Measurements from ENCODE around the gene ARHGEF4. TPM values are rescaled to one million over a fixed set of nuclear protein-coding genes. Genes with fewer than 3 reads are reported as not detected.

ARHGEF4 gene
- total RNA-seq, 1 donor from 2014 or later: 11.5 TPM

- Histone ChIP-seq H3K9ac (ENCODE audit: low read depth in 1 of 3, low read length in 3 of 3) (no peak overlapping the region), H3K9me3 (ENCODE audit: control insufficient read depth in 3 of 3, low read length in 3 of 3) (no peaks in the 10 kb centered on the region), H3K4me3 (ENCODE audit: low read length in 3 of 3) (no peak overlapping the region), H3K27ac (ENCODE audit: low read depth, low read length) (no peak overlapping the region), H3K36me3 (ENCODE audit: control insufficient read depth in 3 of 3, insufficient read depth in 3 of 3, low read length in 3 of 3) (no peaks in the 10 kb centered on the region), H3K27me3 (ENCODE audit: control insufficient read depth in 3 of 3, insufficient read depth in 3 of 3, low read length in 3 of 3) (peaks cover 32 to 46% (median 43%) of the 10 kb centered on the region in 3 donors), H3K4me1 (ENCODE audit: control insufficient read depth in 3 of 3, insufficient read depth in 3 of 3, low read length in 3 of 3) (no peaks in the 10 kb centered on the region)
These were observed 2.4 kb upstream of the ARHGEF4 start for GRCh38 chr2:130834091-130834930.

DNA sequence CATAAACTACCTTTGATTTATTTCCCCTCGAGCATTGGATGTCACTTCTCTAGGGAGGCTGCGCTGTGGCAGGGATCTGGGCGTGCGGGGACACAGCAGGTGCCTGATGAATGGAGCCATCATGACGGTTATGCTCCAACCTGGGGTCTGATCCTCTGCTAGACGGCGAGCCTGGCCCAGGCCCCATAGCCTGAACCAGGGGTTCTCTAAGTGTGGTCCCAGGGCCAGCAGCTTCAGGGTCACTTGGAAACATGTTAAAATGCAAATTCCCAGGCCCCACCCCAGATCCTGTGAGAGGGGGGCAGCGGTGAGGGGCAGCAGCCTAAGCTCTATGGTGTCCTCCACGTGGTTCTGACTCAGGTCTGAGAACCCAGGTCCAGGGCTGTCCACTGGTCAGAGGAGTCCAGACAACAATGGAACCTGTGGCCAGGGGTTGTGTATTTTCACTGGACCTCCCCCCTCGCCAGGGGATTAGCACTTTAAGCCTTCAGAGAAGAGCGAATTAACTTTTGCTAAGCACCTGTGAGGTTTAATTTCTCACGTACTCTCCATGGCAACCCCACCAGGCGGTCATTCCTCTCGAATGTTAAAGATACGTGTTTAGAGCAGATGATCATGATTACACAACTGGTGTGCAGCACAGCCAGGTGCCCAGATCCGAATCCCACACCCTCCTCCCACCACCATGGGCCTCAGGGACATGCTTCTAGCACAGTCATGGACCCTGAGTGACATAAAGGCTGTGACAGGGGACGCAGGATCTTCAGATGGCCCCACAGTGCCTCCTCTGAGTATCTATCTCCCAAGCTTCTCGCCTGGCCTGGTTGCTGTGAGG, 1.6 kb upstream of the ARHGEF4 start:
- H3K27me3 ChIP-seq (ENCODE audit: control insufficient read depth in 3 of 3, insufficient read depth in 3 of 3, low read length in 3 of 3): peaks cover 40 to 53% (median 47%) of the 10 kb centered on the region in 3 donors
- no peak overlapping the region for H3K27ac ChIP-seq (ENCODE audit: low read depth, low read length)
- H3K4me3 ChIP-seq (ENCODE audit: low read length in 3 of 3): no peak overlapping the region
- no peaks in the 10 kb centered on the region for H3K4me1 ChIP-seq (ENCODE audit: control insufficient read depth in 3 of 3, insufficient read depth in 3 of 3, low read length in 3 of 3)
- H3K9ac ChIP-seq (ENCODE audit: low read depth in 1 of 3, low read length in 3 of 3): no peak overlapping the region
- H3K36me3 ChIP-seq (ENCODE audit: control insufficient read depth in 3 of 3, insufficient read depth in 3 of 3, low read length in 3 of 3): no peaks in the 10 kb centered on the region
- no peaks in the 10 kb centered on the region for H3K9me3 ChIP-seq (ENCODE audit: control insufficient read depth in 3 of 3, low read length in 3 of 3)

- no peaks in the 10 kb centered on the region for H3K36me3 ChIP-seq (ENCODE audit: control insufficient read depth in 3 of 3, insufficient read depth in 3 of 3, low read length in 3 of 3)
- H3K27ac ChIP-seq (ENCODE audit: low read depth, low read length): no peak overlapping the region
- no peaks in the 10 kb centered on the region for H3K9me3 ChIP-seq (ENCODE audit: control insufficient read depth in 3 of 3, low read length in 3 of 3)
- no peak overlapping the region for H3K4me3 ChIP-seq (ENCODE audit: low read length in 3 of 3)
- no peak overlapping the region for H3K9ac ChIP-seq (ENCODE audit: low read depth in 1 of 3, low read length in 3 of 3)
- no peaks in the 10 kb centered on the region for H3K4me1 ChIP-seq (ENCODE audit: control insufficient read depth in 3 of 3, insufficient read depth in 3 of 3, low read length in 3 of 3)
- peaks cover 45 to 58% (median 52%) of the 10 kb centered on the region in 3 donors for H3K27me3 ChIP-seq (ENCODE audit: control insufficient read depth in 3 of 3, insufficient read depth in 3 of 3, low read length in 3 of 3)
These were observed 1.0 kb upstream of the ARHGEF4 start for GRCh38 chr2:130835766-130836015.

DNA sequence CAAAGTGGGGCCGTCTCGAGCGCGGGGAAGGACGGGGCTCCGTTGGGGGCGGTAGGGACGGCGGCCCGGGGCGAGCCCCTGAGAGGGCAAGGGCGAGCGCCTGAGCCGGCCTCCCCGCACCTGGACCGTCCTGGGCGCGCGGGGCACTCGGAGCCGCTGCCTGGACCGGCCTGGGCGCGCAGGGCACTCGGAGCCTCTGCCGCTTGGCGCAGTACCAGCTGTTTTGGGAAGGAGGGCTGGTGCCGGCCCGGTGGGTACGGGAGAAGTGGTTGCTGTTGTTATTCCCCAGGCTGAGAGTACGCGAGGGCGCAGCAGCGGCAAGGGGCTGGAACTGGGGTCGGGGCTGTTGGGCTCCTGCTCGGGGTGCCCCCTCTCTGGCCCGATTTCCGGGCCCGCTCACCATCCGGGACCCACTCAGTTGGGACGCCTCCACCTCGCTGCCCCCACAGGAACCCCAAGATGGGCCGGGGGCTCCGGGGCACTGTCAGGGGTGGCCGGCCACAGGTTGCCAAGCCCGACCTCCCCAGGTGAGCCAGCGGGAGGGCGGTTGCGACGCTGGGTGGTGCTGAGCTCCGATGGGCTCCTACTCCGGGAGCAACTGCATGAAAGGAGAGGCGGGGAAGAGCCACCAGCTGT, 579 bp downstream of the ARHGEF4 start:
- Histone ChIP-seq H3K27me3 (ENCODE audit: control insufficient read depth in 3 of 3, insufficient read depth in 3 of 3, low read length in 3 of 3) (peaks cover 47 to 56% (median 53%) of the 10 kb centered on the region in 3 donors), H3K9ac (ENCODE audit: low read depth in 1 of 3, low read length in 3 of 3) (no peak overlapping the region), H3K4me3 (ENCODE audit: low read length in 3 of 3) (no peak overlapping the region), H3K27ac (ENCODE audit: low read depth, low read length) (no peak overlapping the region), H3K9me3 (ENCODE audit: control insufficient read depth in 3 of 3, low read length in 3 of 3) (no peaks in the 10 kb centered on the region), H3K4me1 (ENCODE audit: control insufficient read depth in 3 of 3, insufficient read depth in 3 of 3, low read length in 3 of 3) (no peaks in the 10 kb centered on the region), H3K36me3 (ENCODE audit: control insufficient read depth in 3 of 3, insufficient read depth in 3 of 3, low read length in 3 of 3) (no peaks in the 10 kb centered on the region)

- H3K27me3 ChIP-seq (ENCODE audit: control insufficient read depth in 3 of 3, insufficient read depth in 3 of 3, low read length in 3 of 3): peaks cover 47 to 56% (median 55%) of the 10 kb centered on the region in 3 donors
- no peak overlapping the region for H3K27ac ChIP-seq (ENCODE audit: low read depth, low read length)
- H3K4me3 ChIP-seq (ENCODE audit: low read length in 3 of 3): no peak overlapping the region
- no peaks in the 10 kb centered on the region for H3K9me3 ChIP-seq (ENCODE audit: control insufficient read depth in 3 of 3, low read length in 3 of 3)
- H3K4me1 ChIP-seq (ENCODE audit: control insufficient read depth in 3 of 3, insufficient read depth in 3 of 3, low read length in 3 of 3): no peaks in the 10 kb centered on the region
- no peak overlapping the region for H3K9ac ChIP-seq (ENCODE audit: low read depth in 1 of 3, low read length in 3 of 3)
- H3K36me3 ChIP-seq (ENCODE audit: control insufficient read depth in 3 of 3, insufficient read depth in 3 of 3, low read length in 3 of 3): no peaks in the 10 kb centered on the region
These were observed 1.3 kb downstream of the ARHGEF4 start for GRCh38 chr2:130837811-130838565.

GRCh38 chr2:130839011-130839780, 2.5 kb downstream of the ARHGEF4 start:
- no peaks in the 10 kb centered on the region for H3K9me3 ChIP-seq (ENCODE audit: control insufficient read depth in 3 of 3, low read length in 3 of 3)
- H3K36me3 ChIP-seq (ENCODE audit: control insufficient read depth in 3 of 3, insufficient read depth in 3 of 3, low read length in 3 of 3): no peaks in the 10 kb centered on the region
- H3K4me3 ChIP-seq (ENCODE audit: low read length in 3 of 3): no peak overlapping the region
- H3K4me1 ChIP-seq (ENCODE audit: control insufficient read depth in 3 of 3, insufficient read depth in 3 of 3, low read length in 3 of 3): no peaks in the 10 kb centered on the region
- H3K9ac ChIP-seq (ENCODE audit: low read depth in 1 of 3, low read length in 3 of 3): no peak overlapping the region
- peaks cover 47 to 59% (median 52%) of the 10 kb centered on the region in 3 donors for H3K27me3 ChIP-seq (ENCODE audit: control insufficient read depth in 3 of 3, insufficient read depth in 3 of 3, low read length in 3 of 3)
- no peak overlapping the region for H3K27ac ChIP-seq (ENCODE audit: low read depth, low read length)

- no peaks in the 10 kb centered on the region for H3K36me3 ChIP-seq (ENCODE audit: control insufficient read depth in 3 of 3, insufficient read depth in 3 of 3, low read length in 3 of 3)
- no peak overlapping the region for H3K9ac ChIP-seq (ENCODE audit: low read depth in 1 of 3, low read length in 3 of 3)
- H3K4me1 ChIP-seq (ENCODE audit: control insufficient read depth in 3 of 3, insufficient read depth in 3 of 3, low read length in 3 of 3): no peaks in the 10 kb centered on the region
- no peaks in the 10 kb centered on the region for H3K9me3 ChIP-seq (ENCODE audit: control insufficient read depth in 3 of 3, low read length in 3 of 3)
- no peak overlapping the region for H3K27ac ChIP-seq (ENCODE audit: low read depth, low read length)
- H3K4me3 ChIP-seq (ENCODE audit: low read length in 3 of 3): no peak overlapping the region
- H3K27me3 ChIP-seq (ENCODE audit: control insufficient read depth in 3 of 3, insufficient read depth in 3 of 3, low read length in 3 of 3): peaks cover 42 to 51% (median 42%) of the 10 kb centered on the region in 3 donors
These were observed 3.8 kb downstream of the ARHGEF4 start for GRCh38 chr2:130840506-130840905.

GRCh38 chr2:130841741-130842365, 5.1 kb downstream of the ARHGEF4 start:
- no peak overlapping the region for H3K4me3 ChIP-seq (ENCODE audit: low read length in 3 of 3)
- H3K36me3 ChIP-seq (ENCODE audit: control insufficient read depth in 3 of 3, insufficient read depth in 3 of 3, low read length in 3 of 3): no peaks in the 10 kb centered on the region
- no peak overlapping the region for H3K27ac ChIP-seq (ENCODE audit: low read depth, low read length)
- H3K4me1 ChIP-seq (ENCODE audit: control insufficient read depth in 3 of 3, insufficient read depth in 3 of 3, low read length in 3 of 3): no peaks in the 10 kb centered on the region
- no peak overlapping the region for H3K9ac ChIP-seq (ENCODE audit: low read depth in 1 of 3, low read length in 3 of 3)
- H3K27me3 ChIP-seq (ENCODE audit: control insufficient read depth in 3 of 3, insufficient read depth in 3 of 3, low read length in 3 of 3): peaks cover 31 to 42% (median 31%) of the 10 kb centered on the region in 3 donors
- H3K9me3 ChIP-seq (ENCODE audit: control insufficient read depth in 3 of 3, low read length in 3 of 3): no peaks in the 10 kb centered on the region

DNA sequence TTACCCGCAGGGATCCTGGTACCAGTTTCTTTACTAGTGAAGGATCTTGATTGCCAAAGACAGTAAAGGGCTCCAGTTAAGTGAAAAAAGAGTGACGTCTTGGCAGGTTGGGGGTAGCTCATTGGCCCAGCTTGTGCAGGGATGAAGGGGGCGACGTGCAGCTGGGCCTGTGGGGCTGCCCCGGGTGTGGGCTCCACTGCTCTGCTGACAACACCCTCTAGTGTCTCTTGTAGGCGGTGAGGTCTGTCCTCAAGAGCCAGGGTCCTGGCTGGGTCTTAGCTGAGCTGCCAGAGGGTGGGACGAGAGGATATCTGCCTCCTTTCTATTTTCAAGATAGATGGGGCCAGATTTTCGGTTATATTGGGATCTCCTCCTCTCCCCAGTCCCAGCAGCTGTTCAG, 6.1 kb downstream of the ARHGEF4 start:
- Histone ChIP-seq H3K4me3 (ENCODE audit: low read length in 3 of 3) (no peak overlapping the region), H3K9me3 (ENCODE audit: control insufficient read depth in 3 of 3, low read length in 3 of 3) (no peaks in the 10 kb centered on the region), H3K4me1 (ENCODE audit: control insufficient read depth in 3 of 3, insufficient read depth in 3 of 3, low read length in 3 of 3) (no peaks in the 10 kb centered on the region), H3K27me3 (ENCODE audit: control insufficient read depth in 3 of 3, insufficient read depth in 3 of 3, low read length in 3 of 3) (peaks cover 23 to 37% (median 26%) of the 10 kb centered on the region in 3 donors), H3K36me3 (ENCODE audit: control insufficient read depth in 3 of 3, insufficient read depth in 3 of 3, low read length in 3 of 3) (no peaks in the 10 kb centered on the region), H3K9ac (ENCODE audit: low read depth in 1 of 3, low read length in 3 of 3) (no peak overlapping the region), H3K27ac (ENCODE audit: low read depth, low read length) (no peak overlapping the region)

All from skeletal muscle tissue (tissue), 4 donors.